Measurements from ENCODE around the gene ZNF410.
"Not testable (repeated sequence)": the region's sequence is repeated elsewhere in the genome, so short reads cannot be mapped to it uniquely, and the experiment has no call there.

ZNF410 gene, protein sequence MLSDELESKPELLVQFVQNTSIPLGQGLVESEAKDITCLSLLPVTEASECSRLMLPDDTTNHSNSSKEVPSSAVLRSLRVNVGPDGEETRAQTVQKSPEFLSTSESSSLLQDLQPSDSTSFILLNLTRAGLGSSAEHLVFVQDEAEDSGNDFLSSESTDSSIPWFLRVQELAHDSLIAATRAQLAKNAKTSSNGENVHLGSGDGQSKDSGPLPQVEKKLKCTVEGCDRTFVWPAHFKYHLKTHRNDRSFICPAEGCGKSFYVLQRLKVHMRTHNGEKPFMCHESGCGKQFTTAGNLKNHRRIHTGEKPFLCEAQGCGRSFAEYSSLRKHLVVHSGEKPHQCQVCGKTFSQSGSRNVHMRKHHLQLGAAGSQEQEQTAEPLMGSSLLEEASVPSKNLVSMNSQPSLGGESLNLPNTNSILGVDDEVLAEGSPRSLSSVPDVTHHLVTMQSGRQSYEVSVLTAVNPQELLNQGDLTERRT

DNA sequence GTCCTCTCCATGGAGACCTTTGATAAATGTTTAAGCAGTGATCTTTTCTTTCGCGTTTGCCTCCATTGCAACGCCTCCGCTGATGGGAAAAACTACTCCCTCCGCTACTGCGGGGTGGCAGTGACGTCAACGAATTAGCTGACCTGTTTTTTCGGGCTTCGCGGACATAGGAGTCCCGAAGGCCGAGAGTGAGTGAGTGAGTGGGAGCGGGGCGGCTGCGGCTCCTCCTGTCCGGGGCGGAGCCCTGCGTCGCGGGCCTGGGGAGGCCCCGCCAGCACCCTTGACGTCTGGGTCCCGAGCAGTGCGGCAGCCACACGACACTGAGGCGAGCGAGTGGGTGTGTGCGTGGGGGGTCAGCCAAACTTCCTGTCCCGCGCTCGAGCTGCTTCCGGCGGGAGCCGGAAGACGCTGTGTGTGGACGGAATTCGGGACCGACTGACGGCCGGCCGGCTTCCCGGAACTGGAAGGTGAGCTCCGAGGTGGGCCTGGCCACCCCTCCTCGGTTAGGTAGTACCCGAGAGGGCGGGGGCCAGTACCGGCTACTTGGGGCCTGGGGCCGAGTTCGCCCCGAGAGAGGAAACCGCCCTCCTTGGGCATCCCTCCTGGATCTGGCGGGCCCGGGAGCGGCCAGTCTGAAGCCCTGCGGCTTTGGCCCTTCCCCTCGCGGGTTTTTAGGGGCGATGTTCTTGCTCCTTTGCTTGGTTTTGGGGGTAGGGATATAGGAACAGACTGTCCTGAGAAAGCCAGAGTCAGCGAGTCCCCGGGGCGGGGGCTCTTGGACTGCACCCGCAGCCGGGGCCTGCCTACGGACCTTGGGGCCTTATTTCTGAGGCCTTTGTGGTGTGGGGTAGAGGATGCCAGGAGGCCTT, at the start of gene ZNF410:
TSS of gene ZNF410 (plus strand) at position 411 of the 869 bp plus-strand sequence. CDS start 5,317 bp downstream, outside the sequence.
- FAIRE-seq (peak; percentile 99), DNase-seq (ENCODE audit: low spot score) (peak; percentile 100)

DNA sequence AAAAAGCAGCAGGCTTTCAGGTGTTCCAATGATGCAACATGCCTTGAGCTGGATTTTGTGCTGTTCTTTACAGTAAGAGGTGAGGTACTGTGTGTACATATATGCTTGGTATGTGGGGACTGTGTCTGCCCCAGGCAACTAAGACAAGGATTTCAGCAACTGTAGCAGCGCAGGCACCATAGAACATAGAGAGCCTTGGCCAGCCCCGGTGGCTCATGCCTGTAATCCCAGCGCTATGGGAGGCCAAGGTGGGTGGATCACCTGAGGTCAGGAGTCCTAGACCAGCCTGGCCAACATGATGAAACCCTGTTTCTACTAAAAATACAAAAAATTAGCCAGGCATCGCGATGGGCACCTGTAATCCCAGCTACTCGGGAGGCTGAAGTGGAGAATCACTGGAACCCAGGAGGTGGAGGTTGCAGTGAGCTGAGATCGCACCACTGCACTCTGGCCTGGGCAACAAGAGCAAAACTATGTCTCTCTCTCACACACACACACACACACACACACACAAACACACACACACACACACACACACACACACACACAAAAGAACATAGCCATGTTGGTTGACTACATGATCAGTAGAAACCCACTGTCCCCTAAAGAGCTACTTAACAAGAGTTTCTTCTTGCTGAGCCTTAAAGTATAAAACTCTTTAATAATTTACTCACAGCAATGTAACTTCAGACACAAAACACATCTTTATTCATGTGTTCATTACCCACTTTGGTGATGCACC, 48.2 kb upstream of the ZNF410 start:
- DNase-seq (ENCODE audit: low spot score), result not testable (repeated sequence)
- peak; percentile 83 for FAIRE-seq

DNA sequence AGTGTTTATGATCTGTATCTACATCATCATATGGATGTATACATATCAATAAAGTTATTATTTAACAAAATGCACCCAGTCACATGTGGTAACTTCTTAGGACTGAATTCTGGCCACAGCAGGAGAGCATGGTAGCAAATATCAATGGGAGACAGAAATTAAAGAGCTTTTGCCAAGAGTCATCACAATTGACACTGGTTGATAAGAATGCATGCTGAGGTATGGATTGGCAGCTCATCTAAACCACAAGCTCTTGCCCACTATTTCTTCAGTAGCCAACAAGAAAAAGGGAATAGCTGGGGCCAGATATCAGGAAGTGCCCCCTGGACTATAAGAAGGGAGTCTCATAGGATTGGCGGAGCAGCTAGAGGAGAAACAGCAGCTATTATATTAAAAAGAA, 44.5 kb upstream of the ZNF410 start:
- DNase-seq (ENCODE audit: low spot score), result no peak

DNA sequence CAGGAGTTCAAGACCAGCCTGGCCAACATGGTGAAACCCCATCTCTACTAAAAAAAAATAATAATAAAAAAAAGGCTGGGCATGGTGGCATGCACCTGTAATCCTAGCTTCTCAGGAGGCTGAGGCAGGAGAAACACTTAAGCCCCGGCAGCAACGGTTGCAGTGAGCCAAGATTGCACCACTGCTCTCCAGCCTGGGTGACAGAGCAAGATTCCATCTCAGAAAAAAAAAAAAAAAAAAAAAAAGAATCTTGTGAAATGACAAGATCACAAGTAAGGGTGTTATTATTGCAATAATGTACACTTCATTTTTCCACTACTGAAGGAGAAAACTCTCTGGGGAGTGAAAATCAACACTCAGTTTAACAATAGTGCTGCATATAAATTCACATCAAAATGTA, 43.8 kb upstream of the ZNF410 start:
- FAIRE-seq (no peak), DNase-seq (ENCODE audit: low spot score) (no peak)

More for the DNA sequence above, 44.5 kb upstream of the ZNF410 start:
- FAIRE-seq, result peak; percentile 55

DNA sequence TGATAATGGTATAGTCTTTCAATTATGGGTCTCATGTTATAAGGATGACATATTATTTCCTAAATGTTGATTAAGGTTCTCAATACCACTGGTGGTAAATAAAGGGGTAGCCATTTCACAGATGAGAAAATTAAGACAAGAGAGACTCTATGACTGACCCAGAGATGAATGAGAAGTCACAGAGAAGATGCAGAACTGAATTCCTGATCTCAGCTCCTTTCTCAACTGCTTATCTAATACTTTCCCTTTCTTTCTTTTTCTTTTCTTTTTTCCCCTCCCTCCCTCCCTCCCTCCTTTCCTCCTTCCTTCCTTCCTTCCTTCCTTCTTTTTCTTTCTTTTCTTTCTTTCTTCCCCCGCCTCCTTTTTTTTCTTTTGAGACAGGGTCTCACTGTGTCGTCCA, 43.4 kb upstream of the ZNF410 start:
- FAIRE-seq, result no peak
- no peak for DNase-seq (ENCODE audit: low spot score)

DNA sequence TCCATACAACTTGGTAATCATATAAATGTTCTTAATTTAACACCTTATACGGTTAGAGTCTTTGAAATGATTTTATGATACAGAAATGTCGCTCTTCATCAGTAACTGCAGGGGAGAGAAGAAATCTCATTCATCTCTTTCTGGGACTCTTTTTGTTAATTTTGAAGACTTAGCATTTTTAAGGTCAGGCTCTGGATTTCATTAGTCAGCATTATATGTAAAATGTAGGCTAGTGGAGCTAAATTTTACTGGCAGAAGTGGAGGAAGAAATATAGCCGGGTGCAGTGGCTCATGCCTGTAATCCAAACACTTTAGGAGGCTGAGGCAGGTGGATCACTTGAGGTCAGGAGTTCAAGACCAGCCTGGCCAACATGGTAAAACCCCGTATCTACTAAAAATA, 39.7 kb upstream of the ZNF410 start:
- FAIRE-seq (no peak), DNase-seq (ENCODE audit: low spot score) (no peak)

DNA sequence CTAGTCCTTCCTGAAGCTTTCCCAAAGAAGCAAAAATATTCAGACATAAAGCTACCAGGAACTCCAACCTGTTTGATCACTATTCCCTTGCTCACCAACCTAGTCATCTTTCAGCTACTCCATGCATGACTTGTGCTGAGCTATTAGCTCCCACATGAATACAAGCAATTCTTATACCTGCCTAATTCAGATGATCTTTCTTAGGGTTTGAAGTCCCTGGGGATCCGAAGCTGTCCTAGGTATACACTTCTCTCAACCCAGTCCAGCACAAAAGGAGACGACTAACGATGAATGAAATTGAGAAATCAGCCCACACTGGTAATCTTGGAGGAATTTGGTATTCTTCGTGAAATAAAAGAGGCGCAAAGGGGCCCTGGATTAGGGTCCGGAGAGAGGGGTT, 35.7 kb upstream of the ZNF410 start:
- no peak for DNase-seq (ENCODE audit: low spot score)
- peak; percentile 90 for FAIRE-seq

DNA sequence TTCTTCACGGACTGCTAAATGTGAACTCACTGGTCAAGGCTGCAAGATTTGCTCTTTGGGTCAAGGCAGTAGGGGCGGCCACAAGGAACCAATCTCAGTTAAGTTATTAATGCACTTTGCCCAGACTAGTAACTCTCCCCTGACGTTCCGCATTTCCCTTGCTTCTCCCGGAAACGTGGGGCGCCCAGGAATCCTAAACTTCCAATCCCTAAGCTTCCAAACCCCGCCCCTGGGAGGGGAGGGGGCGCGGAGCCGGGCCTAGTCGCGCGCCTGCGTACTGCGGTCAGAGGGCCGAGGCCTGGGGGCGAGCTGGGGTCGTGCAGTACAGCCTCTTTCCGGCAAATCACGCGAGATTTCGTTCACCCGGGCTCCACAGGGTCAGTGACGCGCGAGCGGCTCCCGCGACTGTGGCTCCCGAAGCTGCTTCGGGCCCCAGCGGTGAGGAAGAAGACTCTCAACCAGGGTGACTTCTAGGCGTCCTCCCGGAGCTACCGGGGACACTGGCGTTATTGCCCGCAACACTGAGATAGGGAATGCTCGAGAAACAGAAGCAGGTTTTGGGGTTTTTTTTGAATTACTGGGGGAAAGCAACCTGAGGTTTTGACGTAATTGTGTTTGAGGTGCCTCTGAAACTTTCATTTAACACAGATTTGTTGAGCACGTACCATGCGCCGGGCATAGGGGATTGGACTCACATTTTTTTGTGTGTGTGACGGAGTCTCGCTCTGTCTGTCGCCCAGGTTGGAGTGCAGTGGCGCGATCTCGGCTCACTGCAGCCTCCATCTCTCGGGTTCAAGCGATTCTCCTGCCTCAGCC, 34.9 kb upstream of the ZNF410 start, which contains the start of gene PTGR2:
TSS of gene PTGR2 (plus strand) at position 265 of the 816 bp plus-strand sequence. CDS start 7,032 bp downstream, outside the sequence.
- peak; percentile 100 for DNase-seq (ENCODE audit: low spot score)
- FAIRE-seq, result peak; percentile 99

DNA sequence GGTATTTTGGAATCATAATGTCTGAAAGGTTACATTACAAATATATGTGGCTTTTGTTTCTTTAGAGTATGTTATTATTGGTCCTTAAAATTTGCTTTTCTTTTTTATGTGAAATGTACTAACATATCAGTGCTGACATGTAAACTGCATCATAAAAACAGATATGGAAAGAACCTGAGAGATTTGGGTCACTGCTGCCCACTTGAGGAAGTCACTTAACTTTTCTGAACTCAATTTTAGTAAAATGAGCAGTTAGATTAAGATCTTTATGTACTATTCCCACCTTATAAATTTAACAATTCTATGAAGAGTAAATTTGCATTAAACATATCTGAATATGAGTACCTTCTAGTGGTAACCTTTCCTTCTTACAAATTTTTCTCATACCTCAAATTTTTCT, 27.5 kb upstream of the ZNF410 start:
- FAIRE-seq (no peak), DNase-seq (ENCODE audit: low spot score) (no peak)

DNA sequence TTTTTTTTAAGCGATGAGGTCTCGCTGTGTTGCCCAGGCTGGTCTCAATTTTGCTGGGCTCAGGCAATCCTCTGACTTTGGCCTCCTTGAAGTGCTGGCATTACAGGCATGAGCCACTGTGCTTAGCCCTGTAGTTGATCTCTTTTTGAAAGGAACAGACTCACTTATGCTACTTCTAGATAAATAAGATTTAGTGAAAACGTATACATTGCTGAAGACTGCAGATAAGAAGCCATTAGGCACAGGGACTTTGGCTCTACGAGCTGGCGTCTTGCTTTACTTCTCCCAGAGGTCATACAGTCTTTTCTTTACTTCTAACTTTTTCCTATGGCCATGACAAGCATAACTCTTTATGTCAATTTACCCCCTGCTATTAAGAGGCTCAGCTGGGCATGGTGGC, 25.6 kb upstream of the ZNF410 start:
- FAIRE-seq, result no peak
- no peak for DNase-seq (ENCODE audit: low spot score)

DNA sequence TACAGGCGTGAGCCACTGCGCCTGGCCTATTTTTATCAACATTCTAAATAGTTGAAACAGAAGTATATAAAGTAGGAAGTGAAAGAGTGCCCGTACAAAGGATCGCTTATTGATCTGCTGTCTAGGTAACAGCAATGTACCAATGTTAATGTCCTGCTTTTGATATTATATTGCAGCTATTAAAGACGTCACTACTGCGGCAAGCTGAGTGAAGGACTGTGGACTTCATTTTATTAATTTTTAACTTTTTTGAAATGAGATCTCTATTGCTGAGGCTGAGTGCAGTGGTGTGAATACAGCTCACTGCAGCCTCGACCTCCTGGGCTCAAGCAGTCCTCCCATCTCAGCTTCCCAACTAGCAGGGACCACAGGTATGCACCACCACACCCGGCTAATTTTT, 24.2 kb upstream of the ZNF410 start:
- DNase-seq (ENCODE audit: low spot score) (no peak), FAIRE-seq (no peak)

DNA sequence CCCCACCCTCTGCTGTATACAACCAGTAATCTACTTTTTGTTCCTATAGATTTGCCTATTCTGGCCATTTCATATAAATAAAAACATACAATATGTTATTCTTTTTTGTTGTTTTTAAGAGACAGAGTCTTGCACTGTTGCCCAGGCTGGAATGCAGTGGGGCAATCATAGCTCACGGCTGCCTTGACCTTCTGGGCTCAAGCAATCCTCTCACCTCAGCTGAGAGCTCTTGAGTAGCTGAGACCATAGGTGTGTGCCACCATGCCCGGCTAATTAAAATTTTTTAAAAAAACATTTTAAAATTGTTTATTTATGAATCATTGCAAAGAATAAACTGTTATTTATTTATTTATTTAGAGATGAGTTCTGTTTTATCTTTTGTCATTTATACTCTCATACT, 23.4 kb upstream of the ZNF410 start:
- no peak for DNase-seq (ENCODE audit: low spot score)
- FAIRE-seq, result no peak

DNA sequence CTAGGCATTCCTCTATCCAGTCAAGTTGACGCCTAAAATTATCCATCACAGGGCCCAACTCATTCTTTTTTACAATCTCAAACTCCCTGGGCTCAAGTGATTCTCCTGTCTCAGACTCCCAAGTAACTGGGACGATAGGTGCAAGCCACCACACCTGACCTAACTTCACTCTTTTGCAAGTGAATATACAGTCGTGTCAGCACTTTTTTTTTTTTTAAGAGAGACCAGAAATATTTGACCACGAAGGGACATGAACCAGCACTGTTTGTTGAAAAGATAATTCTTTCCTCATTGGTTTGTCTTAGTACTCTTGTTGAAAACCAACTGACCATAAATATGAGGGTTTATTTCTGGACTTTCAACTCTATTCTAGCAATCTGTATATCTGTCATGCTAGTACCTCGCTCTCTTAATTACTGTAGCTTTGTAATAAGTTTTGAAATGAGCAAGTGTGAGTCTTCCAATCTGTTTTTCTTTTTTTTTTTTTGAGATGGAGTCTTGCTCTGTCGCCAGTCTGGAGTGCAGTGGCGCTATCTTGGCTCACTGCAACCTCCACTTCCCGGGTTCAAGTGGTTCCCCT, 21.0 kb upstream of the ZNF410 start:
- FAIRE-seq, result no peak
- no peak for DNase-seq (ENCODE audit: low spot score)

DNA sequence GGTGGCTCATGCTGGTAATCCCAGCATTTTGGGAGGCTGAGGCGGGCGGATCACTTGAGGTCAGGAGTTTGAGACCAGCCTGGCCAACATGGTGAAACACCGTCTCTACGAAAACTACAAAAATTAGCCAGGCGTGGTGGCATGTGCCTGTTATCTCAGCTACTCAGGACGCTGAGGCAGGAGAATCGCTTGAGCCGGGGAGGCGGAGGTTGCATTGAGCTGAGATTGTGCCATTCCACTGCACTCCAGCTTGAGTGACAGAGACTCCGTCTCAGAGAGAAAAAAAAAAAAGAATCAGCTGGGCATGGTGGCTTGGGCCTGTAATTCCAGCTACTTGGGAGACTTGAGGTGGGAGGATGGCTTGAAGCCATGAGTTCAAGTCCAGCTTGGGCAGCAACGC, 16.9 kb upstream of the ZNF410 start:
- not testable (repeated sequence) for FAIRE-seq; DNase-seq (ENCODE audit: low spot score)

DNA sequence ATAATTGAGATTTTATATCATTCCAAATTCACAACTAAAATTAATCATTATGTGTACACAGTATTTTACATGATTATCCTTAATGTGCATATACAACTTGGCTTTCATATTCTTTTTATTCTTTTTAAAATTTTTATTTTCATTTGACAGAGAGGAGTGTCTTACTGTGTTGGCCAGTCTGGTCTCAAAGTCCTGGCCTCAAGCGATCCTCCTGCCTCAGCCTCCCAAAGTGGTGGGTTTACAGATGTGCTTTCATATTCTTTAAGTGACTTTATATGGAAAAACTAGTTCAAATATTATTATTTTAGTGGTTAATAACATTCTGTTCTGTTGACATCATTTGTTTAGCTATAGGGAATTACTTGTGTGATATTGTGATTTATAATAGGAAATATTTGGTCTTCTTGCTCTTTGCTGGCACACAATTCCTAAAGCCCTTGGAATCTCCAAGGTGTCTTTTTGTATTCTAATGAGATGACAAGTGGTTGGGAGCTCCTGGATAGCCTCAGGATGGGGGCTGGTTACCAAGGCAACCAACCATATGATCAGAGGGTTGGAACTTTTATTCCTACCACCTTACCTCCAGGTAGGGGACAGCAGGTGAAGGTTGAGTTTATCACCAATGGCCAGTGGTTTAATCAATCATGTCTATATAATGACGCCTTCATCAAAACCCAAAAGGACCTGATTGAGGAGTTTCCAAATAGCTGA, 16.0 kb upstream of the ZNF410 start:
- FAIRE-seq (no peak), DNase-seq (ENCODE audit: low spot score) (no peak)

DNA sequence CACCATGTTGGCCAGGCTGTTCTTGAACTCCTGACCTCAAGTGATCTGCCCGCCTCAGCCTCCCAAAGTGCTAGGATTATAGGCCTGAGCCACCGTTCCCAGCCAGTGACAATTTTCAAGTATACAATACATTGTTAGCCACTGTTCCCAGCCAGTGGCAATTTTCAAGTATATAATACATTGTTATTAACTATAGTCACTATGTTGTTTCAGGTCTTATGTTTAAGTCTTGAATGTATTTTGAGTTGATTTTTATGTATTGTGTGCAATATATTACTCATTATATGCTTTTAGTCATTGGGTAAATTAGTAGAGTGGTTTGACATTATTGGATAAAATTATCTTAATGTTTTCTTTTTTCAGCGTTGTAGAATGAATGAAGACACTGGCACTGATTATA, 13.0 kb upstream of the ZNF410 start:
- no peak for FAIRE-seq
- no peak for DNase-seq (ENCODE audit: low spot score)

DNA sequence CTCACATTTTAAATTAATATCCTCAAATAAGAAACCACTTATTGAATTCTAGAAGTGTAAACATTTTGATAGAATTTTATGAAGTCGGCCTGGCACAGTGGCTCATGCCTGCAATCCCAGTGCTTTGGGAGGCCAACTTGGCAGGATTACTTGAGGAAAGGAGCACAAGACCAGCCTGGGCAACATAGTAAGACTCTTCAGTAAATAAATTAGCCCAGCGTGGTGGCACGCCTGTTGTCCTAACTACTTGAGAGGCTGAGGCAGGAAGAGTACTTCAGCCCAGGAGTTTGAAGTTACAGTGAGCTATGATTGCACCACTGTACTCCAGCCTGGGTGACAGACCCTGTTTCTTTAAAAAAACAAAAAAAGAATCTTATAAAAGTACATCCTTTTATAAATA, 8.9 kb upstream of the ZNF410 start:
- FAIRE-seq (no peak), DNase-seq (ENCODE audit: low spot score) (no peak)

DNA sequence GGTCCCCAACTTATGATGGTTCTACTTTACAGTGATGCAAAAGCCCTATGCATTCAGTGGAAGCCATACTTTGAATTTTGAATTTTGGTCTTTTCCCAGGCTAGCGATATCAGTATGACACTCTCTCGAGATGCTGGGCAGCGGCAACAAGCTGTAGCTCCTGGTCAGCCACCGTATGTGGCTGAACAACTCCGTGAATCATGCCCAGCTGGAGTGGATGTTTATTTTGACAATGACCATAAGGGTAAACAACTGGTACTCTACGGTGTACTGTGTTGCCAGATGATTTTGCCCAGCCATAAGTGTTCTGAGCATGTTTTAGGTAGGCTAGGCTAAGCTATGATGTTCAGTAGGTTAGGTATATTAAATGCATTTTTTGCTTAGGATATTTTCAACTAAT, 8.2 kb upstream of the ZNF410 start:
- peak; percentile 98 for FAIRE-seq
- no peak for DNase-seq (ENCODE audit: low spot score)

DNA sequence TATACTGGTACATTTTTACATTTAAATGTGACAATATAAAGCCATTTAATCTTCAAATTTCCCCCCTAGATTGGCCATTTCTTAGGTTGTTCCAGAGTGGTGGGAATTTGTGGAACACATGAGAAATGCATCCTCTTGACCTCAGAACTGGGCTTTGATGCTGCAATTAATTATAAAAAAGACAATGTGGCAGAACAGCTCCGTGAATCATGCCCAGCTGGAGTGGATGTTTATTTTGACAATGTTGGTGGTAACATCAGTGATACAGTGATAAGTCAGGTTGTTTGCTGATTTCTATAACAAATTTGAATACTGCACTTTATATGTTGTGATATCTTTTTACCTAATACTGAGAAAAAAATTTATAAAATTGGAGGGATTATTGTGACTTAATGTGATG, 7.6 kb upstream of the ZNF410 start:
- no peak for DNase-seq (ENCODE audit: low spot score)
- FAIRE-seq, result peak; percentile 83

Measured in urothelium cell line (cell line).